GM13977 (cell line): ENCODE results near the gene RCAN1.
"Not testable (repeated sequence)": the region's sequence is repeated elsewhere in the genome, so short reads cannot be mapped to it uniquely, and the experiment has no call there.

Experiments
- DNase-seq: peaks from one replicate; pipeline ENCODE4 v3.0.0; 2012; ENCODE audit warnings: low spot score
- CTCF ChIP-seq: IDR thresholded peaks from 2 replicates; pipeline ENCODE4 v1.5.1; 2012; ENCODE audit warnings: mild to moderate bottlenecking, control low read depth; ENCODE audit not compliant: insufficient read depth; ENCODE audit errors: extremely low read depth, missing control alignments
- in situ Hi-C: fragments of 300-500 bp; cut with MboI; formaldehyde crosslinking; loops from one replicate; pipeline ENCODE4 v1.12.0; 2022; ENCODE audit warnings: low sequenced_read_pairs, low pct_unique_long_range_greater_than_20kb, mixed read lengths, inconsistent platforms; ENCODE audit not compliant: unreplicated experiment

The RCAN1 gene

GRCh38 chr21:34561806-34562205 is 53.1 kb downstream of the RCAN1 start:
- in situ Hi-C loops: no loop called here
- DNase-seq: no peak
- TF ChIP-seq CTCF: no peak

GRCh38 chr21:34560609-34561008 is 54.3 kb downstream of the RCAN1 start:
- in situ Hi-C loops: no loop called here
- no peak for TF ChIP-seq CTCF
- DNase-seq: no peak

GRCh38 chr21:34560021-34560420 is 54.9 kb downstream of the RCAN1 start:
- in situ Hi-C loops: no loop called here

GRCh38 chr21:34559089-34559631 is 55.8 kb downstream of the RCAN1 start:
- in situ Hi-C loops: no loop called here
- TF ChIP-seq CTCF: no peak
- DNase-seq: no peak

More at GRCh38 chr21:34560021-34560420, 54.9 kb downstream of the RCAN1 start:
- TF ChIP-seq CTCF: no peak
- no peak for DNase-seq

- in situ Hi-C loops: no loop called here
- no peak for DNase-seq
Observed at GRCh38 chr21:34558166-34558565, 56.7 kb downstream of the RCAN1 start.

GRCh38 chr21:34557261-34557660 is 57.7 kb downstream of the RCAN1 start:
- no peak for TF ChIP-seq CTCF
- in situ Hi-C loops: no loop called here

More at GRCh38 chr21:34558166-34558565, 56.7 kb downstream of the RCAN1 start:
- TF ChIP-seq CTCF: no peak

GRCh38 chr21:34554670-34555069 is 60.2 kb downstream of the RCAN1 start:
- in situ Hi-C loops: not testable (repeated sequence)

More at GRCh38 chr21:34557261-34557660, 57.7 kb downstream of the RCAN1 start:
- DNase-seq: no peak

More at GRCh38 chr21:34554670-34555069, 60.2 kb downstream of the RCAN1 start:
- not testable (repeated sequence) for DNase-seq
